Activated CD8-positive, alpha-beta T cell treated with anti-CD3 and anti-CD28 coated beads for 36 hours (primary cell): ENCODE data around the gene SDR42E2. TPM values are rescaled to one million over a fixed set of nuclear protein-coding genes. Genes with fewer than 3 reads are reported as not detected.

Source experiments
- ATAC-seq: fragments of 200-7000 bp; cut with Tn5 transposase; one replicate; pipeline ENCODE4 v1.10.0; 2021; ENCODE audit warnings: mild to moderate bottlenecking, moderate library complexity
- CTCF ChIA-PET: fragments of 350-600 bp; sonication (Branson Sonifier 250); formaldehyde crosslinking; loops from one replicate; lab custom pipeline; 2021; ENCODE audit warnings: antibody characterized with exemption; lab: Charles Lee
- POLR2A ChIA-PET: fragments of 350-600 bp; sonication (Branson Sonifier 250); formaldehyde crosslinking; loops from one replicate; lab custom pipeline; 2021; ENCODE audit warnings: antibody characterized with exemption; lab: Charles Lee
- DNase-seq: peaks from one replicate; pipeline ENCODE4 v3.0.0-alpha.2; 2020
- H3K27ac Mint-ChIP-seq: one replicate; pipeline ENCODE4 v1.8.0; 2021; ENCODE audit warnings: mild to moderate bottlenecking, mixed read lengths
- H3K27me3 Mint-ChIP-seq: one replicate; pipeline ENCODE4 v1.8.0; 2021; ENCODE audit warnings: mixed read lengths
- H3K36me3 Mint-ChIP-seq: one replicate; pipeline ENCODE4 v1.8.0; 2021; ENCODE audit warnings: low read depth, mixed read lengths
- H3K4me1 Mint-ChIP-seq: one replicate; pipeline ENCODE4 v1.8.0; 2021; ENCODE audit warnings: low read depth, mixed read lengths
- H3K4me3 Mint-ChIP-seq: one replicate; pipeline ENCODE4 v1.8.0; 2021; ENCODE audit warnings: mild to moderate bottlenecking, moderate library complexity, mixed read lengths
- H3K9me3 Mint-ChIP-seq: one replicate; pipeline ENCODE4 v1.8.0; 2021; ENCODE audit warnings: mixed read lengths
- CTCF ChIP-seq: fragments of 200-600 bp; IDR thresholded peaks from one replicate; pipeline ENCODE4 v1.8.0; 2022; ENCODE audit warnings: antibody characterized with exemption, mild to moderate bottlenecking
- intact Hi-C: fragments of 100-400 bp; cut with micrococcal nuclease; formaldehyde crosslinking; loops from one replicate; pipeline ENCODE4 v1.10.0; 2022
- total RNA-seq, 2 experiments: library from RNA; stranded (reverse); gene quantifications; one replicate each; pipeline ENCODE4 v1.2.3, GENCODE V29; 2021

SDR42E2 gene
- total RNA-seq, 2 experiments from 2014 or later = 0.14 TPM; not detected in 1

- ChIA-PET POLR2A (interaction anchor here (0.6 to 9.6 kb wide), 5 partner anchors 11 to 92 kb away, joined by 3 to 113 read pairs (median 13); partner anchors contain the start of gene POLR3E), CTCF (interaction anchor here (1.7 to 6.7 kb wide), 5 partner anchors 10 to 95 kb away, joined by 4 to 41 read pairs (median 34); partner anchors contain the start of gene POLR3E)
- no peak for DNase-seq
- intact Hi-C loops = no loop called here
- no peak for TF ChIP-seq CTCF
- Mint-ChIP-seq H3K4me1 (peaks cover 34% of the 10 kb centered on the region), H3K27me3 (no peaks in the 10 kb centered on the region), H3K4me3 (peak overlapping the region; percentile 97), H3K9me3 (no peaks in the 10 kb centered on the region), H3K27ac (peak overlapping the region; percentile 76), H3K36me3 (peaks cover 20% of the 10 kb centered on the region)
- ATAC-seq = no peak
These were observed 43.3 kb downstream of the SDR42E2 start for GRCh38 chr16:22205577-22206012.

GRCh38 chr16:22206013-22206841 is 43.9 kb downstream of the SDR42E2 start, which contains the start of gene EEF2K:
Gene EEF2K, plus strand, starts transcription at chr16:22206278. Its CDS starts 19,452 bp downstream, at chr16:22225730.
- intact Hi-C loops = no loop called here
- DNase-seq = peak; percentile 93
- ChIA-PET CTCF (interaction anchor here (0.7 to 6.7 kb wide), 7 partner anchors 11 to 155 kb away, joined by 3 to 41 read pairs (median 11); partner anchors contain the start of gene POLR3E), POLR2A (interaction anchor here (1.1 to 9.6 kb wide), 7 partner anchors 8 to 253 kb away, joined by 3 to 113 read pairs (median 12); partner anchors contain the start of genes POLR3E and UQCRC2)
- TF ChIP-seq CTCF = peak; percentile 59
- peak within 1 kb of the TSS; percentile 96 for H3K27ac Mint-ChIP-seq
- H3K27me3 Mint-ChIP-seq = no peaks in the 10 kb centered on the region
- ATAC-seq = peak; percentile 80
- peaks cover 40% of the 10 kb centered on the region for H3K4me1 Mint-ChIP-seq
- no peaks in the 10 kb centered on the region for H3K9me3 Mint-ChIP-seq
- H3K4me3 Mint-ChIP-seq = peak within 1 kb of the TSS; percentile 97
- peaks cover 26% of the 10 kb centered on the region for H3K36me3 Mint-ChIP-seq

- Mint-ChIP-seq H3K27me3 (no peaks in the 10 kb centered on the region), H3K4me3 (peak overlapping the region; percentile 97), H3K9me3 (no peaks in the 10 kb centered on the region), H3K4me1 (peaks cover 41% of the 10 kb centered on the region), H3K36me3 (peaks cover 33% of the 10 kb centered on the region), H3K27ac (peak overlapping the region; percentile 96)
- TF ChIP-seq CTCF = no peak
- intact Hi-C loops = no loop called here
- DNase-seq (peak; percentile 97), ATAC-seq (peak; percentile 75)
- POLR2A ChIA-PET = interaction anchor here (0.6 to 9.6 kb wide), 13 partner anchors 9 to 254 kb away, joined by 3 to 113 read pairs (median 4); partner anchors contain the start of genes POLR3E and UQCRC2
- CTCF ChIA-PET = interaction anchor here (0.7 to 6.7 kb wide), 9 partner anchors 9 to 154 kb away, joined by 3 to 41 read pairs (median 8); partner anchors contain the start of gene POLR3E
These were observed 44.8 kb downstream of the SDR42E2 start for GRCh38 chr16:22206842-22207714.

- ChIA-PET CTCF (interaction anchor here (0.9 to 6.7 kb wide), 6 partner anchors 8 to 93 kb away, joined by 4 to 41 read pairs (median 21); partner anchors contain the start of gene POLR3E), POLR2A (interaction anchor here (0.6 to 9.6 kb wide), 11 partner anchors 9 to 254 kb away, joined by 3 to 113 read pairs (median 4); partner anchors contain the start of genes POLR3E and UQCRC2)
- peaks cover 33% of the 10 kb centered on the region for H3K36me3 Mint-ChIP-seq
- H3K4me1 Mint-ChIP-seq = peaks cover 41% of the 10 kb centered on the region
- DNase-seq = no peak
- no peak for ATAC-seq
- H3K4me3 Mint-ChIP-seq = peak overlapping the region; percentile 97
- no peaks in the 10 kb centered on the region for H3K27me3 Mint-ChIP-seq
- no peak for TF ChIP-seq CTCF
- intact Hi-C loops = no loop called here
- H3K27ac Mint-ChIP-seq = peak overlapping the region; percentile 96
- no peaks in the 10 kb centered on the region for H3K9me3 Mint-ChIP-seq
These were observed 45.5 kb downstream of the SDR42E2 start for GRCh38 chr16:22207715-22208360.
